WTC11 (cell line): ENCODE measurements around the gene SHF.

Source experiments
- CTCF ChIP-seq: fragments of 200-600 bp; IDR thresholded peaks from 2 replicates; pipeline ENCODE4 v1.8.0; 2022; ENCODE audit warnings: antibody characterized with exemption
- TF ChIP-seq, protein P1 (sequence below): sonication (generic); formaldehyde crosslinking; IDR thresholded peaks from 2 replicates; pipeline ENCODE4 v1.8.1; 2022; ENCODE audit warnings: low read depth, mild to moderate bottlenecking, moderate library complexity, missing genetic modification reagents, borderline replicate concordance

- TF ChIP-seq, protein P1, sequence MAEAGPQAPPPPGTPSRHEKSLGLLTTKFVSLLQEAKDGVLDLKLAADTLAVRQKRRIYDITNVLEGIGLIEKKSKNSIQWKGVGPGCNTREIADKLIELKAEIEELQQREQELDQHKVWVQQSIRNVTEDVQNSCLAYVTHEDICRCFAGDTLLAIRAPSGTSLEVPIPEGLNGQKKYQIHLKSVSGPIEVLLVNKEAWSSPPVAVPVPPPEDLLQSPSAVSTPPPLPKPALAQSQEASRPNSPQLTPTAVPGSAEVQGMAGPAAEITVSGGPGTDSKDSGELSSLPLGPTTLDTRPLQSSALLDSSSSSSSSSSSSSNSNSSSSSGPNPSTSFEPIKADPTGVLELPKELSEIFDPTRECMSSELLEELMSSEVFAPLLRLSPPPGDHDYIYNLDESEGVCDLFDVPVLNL (CRISPR knock-in tag): no peak
- TF ChIP-seq CTCF: no peak
Observed at GRCh38 chr15:45118996-45119395, 68.8 kb downstream of the SHF start.
